ENCODE results near the gene DZANK1.
"Not testable (repeated sequence)": the region's sequence is repeated elsewhere in the genome, so short reads cannot be mapped to it uniquely, and the experiment has no call there.

Gene DZANK1

GRCh38 chr20:18436847-18437246 is 30.0 kb downstream of the DZANK1 start:
- DNase-seq: no peak

- DNase-seq: no peak
Measured at GRCh38 chr20:18431206-18431605, 35.6 kb downstream of the DZANK1 start.

GRCh38 chr20:18430172-18430826 is 36.5 kb downstream of the DZANK1 start:
- no peak for DNase-seq

- DNase-seq: no peak
Measured at GRCh38 chr20:18428490-18429173, 38.2 kb downstream of the DZANK1 start.

GRCh38 chr20:18427214-18427613 is 39.6 kb downstream of the DZANK1 start:
- no peak for DNase-seq

GRCh38 chr20:18421608-18422007 is 45.2 kb downstream of the DZANK1 start:
- no peak for DNase-seq

- no peak for DNase-seq
Measured at GRCh38 chr20:18416486-18416885, 50.3 kb downstream of the DZANK1 start.

GRCh38 chr20:18414140-18414539 is 52.7 kb downstream of the DZANK1 start:
- DNase-seq: no peak

- DNase-seq: no peak
Measured at GRCh38 chr20:18412221-18412901, 54.5 kb downstream of the DZANK1 start.

- DNase-seq: no peak
Measured at GRCh38 chr20:18405826-18406225, 61.0 kb downstream of the DZANK1 start.

- DNase-seq: no peak
Measured at GRCh38 chr20:18404172-18404571, 62.7 kb downstream of the DZANK1 start.

- no peak for DNase-seq
Measured at GRCh38 chr20:18403269-18403668, 63.6 kb downstream of the DZANK1 start.

GRCh38 chr20:18401305-18401704 is 65.5 kb downstream of the DZANK1 start:
- DNase-seq: no peak

- DNase-seq: no peak
Measured at GRCh38 chr20:18400460-18400859, 66.4 kb downstream of the DZANK1 start.

GRCh38 chr20:18398713-18399112 is 68.1 kb downstream of the DZANK1 start:
- not testable (repeated sequence) for DNase-seq

GRCh38 chr20:18397030-18397429 is 69.8 kb downstream of the DZANK1 start:
- no peak for DNase-seq

- DNase-seq: no peak
Measured at GRCh38 chr20:18395544-18395943, 71.3 kb downstream of the DZANK1 start.

- no peak for DNase-seq
Measured at GRCh38 chr20:18394363-18394762, 72.5 kb downstream of the DZANK1 start.

GRCh38 chr20:18391686-18392085 is 75.1 kb downstream of the DZANK1 start:
- DNase-seq: no peak

GRCh38 chr20:18390201-18390600 is 76.6 kb downstream of the DZANK1 start:
- no peak for DNase-seq

GRCh38 chr20:18388860-18389259 is 78.0 kb downstream of the DZANK1 start:
- DNase-seq: no peak

- DNase-seq: no peak
Measured at GRCh38 chr20:18380908-18381529, 85.8 kb downstream of the DZANK1 start.

GRCh38 chr20:18377896-18378481 is 88.8 kb downstream of the DZANK1 start:
- DNase-seq: no peak
